ENCODE measurements around the gene SPAG4. TPM values are rescaled to one million over a fixed set of nuclear protein-coding genes. Genes with fewer than 3 reads are reported as not detected.

Gene SPAG4
- total RNA-seq, 6 donors from 2014 or later, result 2.7 to 48.2 (median 4.8) TPM

DNA sequence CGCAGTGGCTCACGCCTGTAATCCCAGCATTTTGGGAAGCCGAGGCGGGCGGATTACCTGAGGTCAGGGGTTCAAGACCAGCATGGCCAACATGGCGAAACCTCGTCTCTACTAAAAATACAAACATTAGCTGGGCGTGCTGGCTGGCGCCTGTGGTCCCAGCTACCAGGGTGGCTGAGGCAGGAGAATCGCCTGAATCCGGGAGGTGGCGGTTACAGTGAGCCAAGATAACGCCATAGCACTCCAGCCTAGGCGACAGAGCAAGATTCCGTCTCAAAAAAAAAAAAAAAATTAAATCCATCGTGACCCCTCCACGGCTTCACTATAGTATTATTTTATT lies 50.3 kb downstream of the SPAG4 start:
- ATAC-seq (ENCODE audit: low FRiP score in 2 of 2) (no peak), DNase-seq (no peak)
- Histone ChIP-seq H3K36me3 (peaks cover 6 to 25% (median 23%) of the 10 kb centered on the region in 4 donors), H3K4me3 (no peak overlapping the region), H3K27ac (no peak overlapping the region), H3K27me3 (no peaks in the 10 kb centered on the region), H3K4me1 (peaks cover 22 to 34% (median 25%) of the 10 kb centered on the region in 4 donors), H3K9me3 (no peaks in the 10 kb centered on the region)
- TF ChIP-seq, protein P1, sequence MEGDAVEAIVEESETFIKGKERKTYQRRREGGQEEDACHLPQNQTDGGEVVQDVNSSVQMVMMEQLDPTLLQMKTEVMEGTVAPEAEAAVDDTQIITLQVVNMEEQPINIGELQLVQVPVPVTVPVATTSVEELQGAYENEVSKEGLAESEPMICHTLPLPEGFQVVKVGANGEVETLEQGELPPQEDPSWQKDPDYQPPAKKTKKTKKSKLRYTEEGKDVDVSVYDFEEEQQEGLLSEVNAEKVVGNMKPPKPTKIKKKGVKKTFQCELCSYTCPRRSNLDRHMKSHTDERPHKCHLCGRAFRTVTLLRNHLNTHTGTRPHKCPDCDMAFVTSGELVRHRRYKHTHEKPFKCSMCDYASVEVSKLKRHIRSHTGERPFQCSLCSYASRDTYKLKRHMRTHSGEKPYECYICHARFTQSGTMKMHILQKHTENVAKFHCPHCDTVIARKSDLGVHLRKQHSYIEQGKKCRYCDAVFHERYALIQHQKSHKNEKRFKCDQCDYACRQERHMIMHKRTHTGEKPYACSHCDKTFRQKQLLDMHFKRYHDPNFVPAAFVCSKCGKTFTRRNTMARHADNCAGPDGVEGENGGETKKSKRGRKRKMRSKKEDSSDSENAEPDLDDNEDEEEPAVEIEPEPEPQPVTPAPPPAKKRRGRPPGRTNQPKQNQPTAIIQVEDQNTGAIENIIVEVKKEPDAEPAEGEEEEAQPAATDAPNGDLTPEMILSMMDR (IDR thresholded peaks at IDR 0.05), result no peak
- no peak for TF ChIP-seq EP300 (IDR thresholded peaks at IDR 0.05)
- no peak for TF ChIP-seq POLR2AphosphoS5 (IDR thresholded peaks at IDR 0.05)
- no peak for TF ChIP-seq POLR2A (IDR thresholded peaks at IDR 0.05)
- 97% methylated on average over 17 of the region's 17 CpGs for WGBS, 2 donors

DNA sequence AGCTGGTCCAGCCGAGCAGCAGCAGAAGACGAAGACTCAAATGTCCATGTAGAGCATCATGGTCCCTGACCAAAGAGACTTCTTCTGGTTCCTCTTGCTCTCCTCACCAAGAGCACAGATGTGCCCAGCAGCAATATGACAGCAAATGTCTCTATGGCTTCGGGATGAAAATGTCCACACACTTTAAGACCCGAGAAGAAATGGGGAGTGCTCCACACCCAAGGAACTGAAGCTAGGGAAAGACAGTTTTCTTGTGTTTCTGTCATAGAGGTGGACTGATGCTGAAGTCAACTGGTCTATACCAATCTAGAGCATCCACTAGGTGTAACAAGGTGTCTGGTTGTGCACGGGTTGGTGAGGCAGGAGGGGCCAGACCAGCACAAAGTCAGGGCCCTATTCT lies 53.6 kb downstream of the SPAG4 start:
- H3K4me1 ChIP-seq, result peaks cover 0 to 3% (median 0%) of the 10 kb centered on the region in 4 donors
- H3K36me3 ChIP-seq, result peaks cover 16 to 57% (median 48%) of the 10 kb centered on the region in 4 donors
- no peak overlapping the region for H3K27ac ChIP-seq
- no peaks in the 10 kb centered on the region for H3K27me3 ChIP-seq
- H3K9me3 ChIP-seq, result no peaks in the 10 kb centered on the region
- H3K4me3 ChIP-seq, result no peak overlapping the region
- 97 to 98% methylated on average over 5 of the region's 5 CpGs for WGBS, 2 donors
- DNase-seq, result no peak
- TF ChIP-seq POLR2A (IDR thresholded peaks at IDR 0.05) (no peak), POLR2AphosphoS5 (IDR thresholded peaks at IDR 0.05) (no peak), EP300 (IDR thresholded peaks at IDR 0.05) (no peak)
- TF ChIP-seq, protein P1 (IDR thresholded peaks at IDR 0.05), result no peak
- no peak for ATAC-seq (ENCODE audit: low FRiP score in 2 of 2)

DNA sequence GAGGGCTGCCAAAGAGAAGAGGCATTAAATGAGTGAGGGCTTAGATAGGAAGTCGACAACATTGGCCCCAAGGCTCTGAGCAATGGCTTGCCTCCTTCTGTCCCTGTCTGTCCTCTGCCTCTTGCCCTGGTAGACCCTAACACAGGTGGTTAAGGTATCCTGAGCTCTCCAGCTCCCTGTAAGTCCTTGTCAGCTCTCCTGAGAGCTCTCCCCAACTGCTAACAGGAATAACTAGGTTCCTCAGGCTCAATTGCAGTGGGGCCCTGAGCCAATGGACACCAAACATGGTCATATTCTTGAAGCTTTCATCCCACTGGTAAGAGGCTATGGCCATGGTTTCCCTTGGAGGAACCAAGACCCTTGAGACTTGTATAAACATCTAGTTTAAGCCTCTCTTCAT lies 54.1 kb downstream of the SPAG4 start:
- no peak for DNase-seq
- Histone ChIP-seq H3K4me3 (no peak overlapping the region), H3K27ac (no peak overlapping the region), H3K27me3 (no peaks in the 10 kb centered on the region), H3K9me3 (no peaks in the 10 kb centered on the region), H3K36me3 (peaks cover 19 to 58% (median 53%) of the 10 kb centered on the region in 4 donors), H3K4me1 (peaks cover 0 to 3% (median 0%) of the 10 kb centered on the region in 4 donors)
- ATAC-seq (ENCODE audit: low FRiP score in 2 of 2), result no peak
- TF ChIP-seq POLR2A (IDR thresholded peaks at IDR 0.05), result no peak
- TF ChIP-seq, protein P1 (IDR thresholded peaks at IDR 0.05), result no peak
- TF ChIP-seq EP300 (IDR thresholded peaks at IDR 0.05), result no peak
- TF ChIP-seq POLR2AphosphoS5 (IDR thresholded peaks at IDR 0.05), result no peak
- 83 to 100% methylated on average over 1 of the region's 1 CpG for WGBS, 2 donors

Small RNA genes within 50 kb of the gene (small RNA-seq; reads per million reads assigned to genes)
- gene RNU6-759P (0 reads per million in 4 donors), gene RPL37P1 (0 reads per million in 4 donors)

Other genes with a start within 250 kb of the SPAG4 start
- 10 to 100 TPM; 22.0 to 96.4 (median 42.9) TPM for gene UQCC1, start 203.9 kb upstream of the SPAG4 start, total RNA-seq
- 1 to 10 TPM in 2 of 6 donors, under 1 TPM in 3, not detected in 1; 0.14 to 1.9 (median 0.59) TPM for gene GDF5, start 177.6 kb upstream of the SPAG4 start, total RNA-seq
- 10 to 100 TPM; 15.4 to 66.6 (median 29.6) TPM for gene CEP250, start 160.2 kb upstream of the SPAG4 start, total RNA-seq
- not detected for gene C20orf173, start 86.2 kb upstream of the SPAG4 start, total RNA-seq
- gene ERGIC3, start 73.8 kb upstream of the SPAG4 start, total RNA-seq, result 100 to 1,000 TPM; 115 to 223 (median 179) TPM
- gene CPNE1, start 49.1 kb downstream of the SPAG4 start, total RNA-seq, result 100 to 1,000 TPM in 5 of 6 donors, 10 to 100 TPM in 1; 48.8 to 210 (median 177) TPM
- 10 to 100 TPM; 14.1 to 64.9 (median 31.4) TPM for gene RBM12, start 49.1 kb downstream of the SPAG4 start, total RNA-seq
- gene NFS1, start 83.5 kb downstream of the SPAG4 start, total RNA-seq, result 10 to 100 TPM; 16.2 to 90.1 (median 22.6) TPM
- gene ROMO1, start 83.6 kb downstream of the SPAG4 start, total RNA-seq, result 100 to 1,000 TPM; 105 to 213 (median 134) TPM
- 100 to 1,000 TPM; 220 to 925 (median 266) TPM for gene RBM39, start 126.4 kb downstream of the SPAG4 start, total RNA-seq
- 10 to 100 TPM; 29.9 to 65.9 (median 42.5) TPM for gene PHF20, start 156.2 kb downstream of the SPAG4 start, total RNA-seq